HG03521 (cell line): Measurements from ENCODE around the gene MAML3.

ENCODE experiments used
- ATAC-seq: cut with Tn5 transposase; IDR thresholded peaks from one replicate; pipeline ENCODE4 v1.9.1; 2021; ENCODE audit warnings: mild to moderate bottlenecking, moderate library complexity; ENCODE audit not compliant: unreplicated experiment

Gene MAML3

DNA sequence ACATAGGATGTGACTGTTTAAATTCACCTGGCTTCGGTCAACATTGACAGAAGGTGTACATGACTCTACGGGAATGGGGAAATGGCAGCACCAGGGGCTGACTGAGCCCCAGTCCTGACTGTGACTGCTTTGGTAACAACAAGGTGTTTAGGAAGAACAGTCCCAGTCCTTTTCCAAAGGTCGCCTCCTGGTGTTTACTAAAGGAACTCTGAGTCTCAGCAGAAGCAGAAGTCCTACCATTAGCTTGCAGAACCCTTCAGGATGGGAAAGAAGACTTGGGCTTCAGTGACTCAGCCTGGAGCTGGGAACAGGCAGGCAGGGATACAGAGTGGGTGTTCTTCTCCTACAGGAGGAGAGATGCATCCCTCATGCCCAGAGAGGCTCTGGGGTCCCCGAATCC lies 385.1 kb downstream of the MAML3 start:
- no peak for ATAC-seq

DNA sequence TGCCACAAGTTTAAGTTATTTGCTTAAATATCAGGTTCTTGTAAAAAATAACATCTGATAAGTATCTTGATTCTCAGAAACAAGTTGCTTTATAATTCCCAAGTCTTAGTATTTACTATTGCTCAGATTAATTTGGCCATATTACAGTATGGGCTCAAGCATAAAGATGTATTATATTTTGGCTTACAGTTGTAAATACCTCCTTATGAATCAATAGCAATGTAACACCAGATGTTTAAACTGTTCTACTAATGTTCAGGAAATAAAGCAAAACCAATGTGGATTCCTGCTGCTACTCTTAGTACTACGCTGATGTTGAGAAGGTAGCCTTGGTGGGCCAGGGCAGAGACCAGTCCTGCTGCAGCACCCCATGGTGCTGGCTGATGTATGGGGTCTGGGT lies 385.6 kb downstream of the MAML3 start:
- no peak for ATAC-seq

DNA sequence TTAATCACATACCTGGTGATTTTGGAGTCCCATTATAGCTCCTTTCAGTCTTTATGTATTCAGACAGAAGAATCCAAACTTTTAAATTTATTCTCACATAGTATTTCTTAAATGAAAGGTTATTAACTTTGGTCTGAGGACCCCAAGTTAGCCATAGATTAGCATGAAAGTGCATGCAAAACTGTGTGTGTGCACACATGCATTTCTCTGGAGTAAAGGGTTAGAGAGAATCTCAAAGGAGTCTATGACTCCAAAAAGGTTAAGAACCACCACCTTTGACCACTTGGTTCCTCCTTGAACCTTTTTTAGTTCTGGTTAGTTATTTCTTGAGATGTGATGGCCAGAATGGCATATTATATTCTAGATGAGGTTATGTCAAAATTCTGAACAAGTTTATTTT lies 386.4 kb downstream of the MAML3 start:
- ATAC-seq, result no peak

DNA sequence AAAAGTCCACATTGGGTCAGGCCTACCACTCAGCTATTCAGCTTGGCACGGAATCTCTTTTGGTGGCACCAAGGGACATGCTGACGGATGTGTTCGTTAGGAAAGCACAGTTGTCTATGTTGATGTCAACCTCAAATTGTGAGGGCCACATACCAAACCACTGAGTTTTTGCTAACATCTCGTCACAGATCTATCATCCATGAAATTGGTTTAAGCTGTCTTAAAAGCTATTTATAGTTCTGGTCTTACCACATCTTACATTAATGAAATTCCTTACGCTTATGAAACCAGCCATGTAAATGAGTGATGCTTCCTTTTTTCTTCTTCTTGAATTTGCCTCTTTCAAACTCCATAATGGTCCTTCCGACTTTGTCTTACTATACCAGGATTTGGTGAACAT lies 386.8 kb downstream of the MAML3 start:
- no peak for ATAC-seq

DNA sequence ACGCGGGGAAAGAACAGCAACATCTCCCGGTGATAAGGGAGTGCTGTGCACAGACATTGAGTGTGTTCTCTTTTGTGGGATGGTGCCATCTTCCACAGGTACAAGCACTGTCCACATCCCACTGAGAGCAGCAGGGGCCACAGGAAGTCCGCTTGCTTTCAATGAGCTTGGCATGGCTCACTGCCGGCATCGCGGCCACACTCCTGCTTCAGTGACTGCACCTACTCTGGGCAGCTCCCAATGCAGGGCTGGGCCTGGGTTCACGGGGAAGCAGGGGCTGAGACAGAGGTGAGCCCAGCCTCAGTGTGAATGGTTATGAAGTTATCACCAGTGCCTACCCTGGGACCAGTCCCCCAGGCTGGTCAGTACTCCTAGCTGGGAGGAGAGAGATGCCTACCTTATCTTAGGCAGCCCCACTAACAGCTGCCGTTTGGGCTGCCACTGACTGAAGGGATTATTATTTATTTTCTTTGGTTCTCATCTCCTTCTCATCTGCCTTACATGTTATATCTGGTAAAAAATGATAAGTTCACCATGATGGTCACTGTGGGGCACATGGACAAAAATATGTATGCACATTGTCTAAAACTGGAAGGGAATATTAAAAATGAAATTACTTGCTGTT lies 389.2 kb downstream of the MAML3 start:
- no peak for ATAC-seq

DNA sequence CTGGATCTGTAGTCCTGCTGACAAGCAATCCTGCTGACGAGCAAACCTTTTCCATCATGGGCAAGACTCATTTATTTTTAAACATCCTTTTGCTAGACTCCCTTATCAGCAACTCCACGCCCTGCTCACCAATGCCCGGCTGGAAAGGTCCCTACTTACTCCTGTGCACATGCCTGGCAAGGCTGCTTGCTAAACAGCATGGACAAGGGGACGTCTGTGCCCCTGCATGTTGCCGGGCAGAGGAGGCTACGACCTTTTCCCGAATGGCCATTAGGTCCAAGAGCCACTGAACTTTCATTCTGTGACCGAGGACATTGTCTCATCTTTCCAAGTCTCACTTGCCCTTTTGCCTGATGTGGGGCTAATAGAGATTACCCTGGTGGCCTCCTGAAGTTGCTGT lies 389.8 kb downstream of the MAML3 start:
- no peak for ATAC-seq

DNA sequence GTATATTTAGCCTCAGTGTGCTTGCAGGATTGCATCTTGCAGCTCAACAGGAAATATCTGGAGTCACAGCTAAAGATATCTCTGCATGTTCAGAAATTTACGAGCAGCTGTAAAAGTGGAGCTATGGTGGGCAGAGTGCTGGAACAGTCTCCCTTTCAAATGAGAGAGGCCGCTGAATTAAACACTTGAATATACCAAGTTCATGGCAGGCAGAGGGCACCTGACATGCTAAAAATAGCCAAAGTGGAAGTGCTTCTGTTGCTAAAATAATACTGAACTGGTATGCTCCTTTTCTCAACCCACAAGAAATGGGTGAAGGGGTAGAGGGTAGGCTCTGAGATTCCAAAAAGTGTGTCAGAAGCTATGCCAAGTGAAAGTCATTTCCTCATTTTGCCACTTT lies 390.3 kb downstream of the MAML3 start:
- ATAC-seq, result no peak

DNA sequence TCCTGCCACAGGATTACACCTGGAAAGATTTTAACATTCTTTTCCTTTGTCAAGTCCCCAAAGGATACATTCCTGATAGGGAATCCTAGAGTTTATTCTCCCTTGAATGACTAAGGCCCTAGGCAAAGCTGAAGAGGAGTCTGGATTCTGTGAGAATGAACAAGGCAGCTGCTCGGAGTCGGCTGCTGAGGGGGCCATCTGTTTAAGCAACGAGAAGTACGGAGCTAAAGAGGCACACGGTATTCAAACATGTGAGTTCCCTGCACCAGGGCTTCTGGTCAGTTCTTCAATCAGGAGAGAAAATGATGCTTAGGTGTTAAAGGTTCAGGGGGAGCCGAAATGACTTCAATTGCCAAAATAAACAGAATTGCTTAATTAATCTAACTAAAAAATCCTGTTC lies 390.8 kb downstream of the MAML3 start:
- ATAC-seq, result no peak

DNA sequence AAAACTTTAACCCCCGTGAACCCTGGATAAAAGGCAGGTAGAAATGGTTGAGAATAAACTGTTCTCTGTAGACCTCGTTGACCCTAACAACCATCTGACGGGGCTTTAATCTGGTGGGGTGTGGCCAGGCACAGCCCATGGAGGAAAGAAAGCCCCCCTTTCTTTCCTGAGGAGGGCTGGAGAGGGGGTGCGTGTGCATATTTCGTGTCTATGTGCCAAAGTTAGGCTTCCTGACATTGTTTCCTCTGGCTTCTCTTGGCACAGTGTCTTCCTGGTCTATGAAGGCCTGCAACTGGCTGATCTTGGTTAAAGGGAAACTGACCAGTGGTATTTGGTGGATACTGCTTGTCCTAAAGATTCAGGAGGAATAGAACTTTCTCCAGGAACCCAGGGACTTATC lies 391.3 kb downstream of the MAML3 start:
- no peak for ATAC-seq

DNA sequence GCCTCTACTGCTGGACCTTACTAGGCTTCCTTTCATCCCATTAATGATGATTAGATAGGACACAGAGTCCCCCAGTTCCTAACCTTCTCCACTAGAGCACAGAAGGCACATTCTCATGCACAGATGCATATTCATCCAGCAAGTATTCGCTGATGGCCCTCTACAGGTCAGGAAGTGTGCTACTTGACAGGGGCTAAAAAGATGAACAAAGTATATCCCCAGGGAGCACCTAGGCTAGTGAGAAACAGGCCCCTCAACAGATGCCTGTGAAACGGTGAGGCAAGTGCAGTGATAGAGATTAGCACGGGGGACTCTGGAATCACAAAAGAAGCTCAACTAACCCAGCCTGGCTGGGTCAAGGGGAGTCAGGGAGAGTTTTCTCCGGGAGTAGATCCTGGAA lies 392.5 kb downstream of the MAML3 start:
- ATAC-seq, result no peak

DNA sequence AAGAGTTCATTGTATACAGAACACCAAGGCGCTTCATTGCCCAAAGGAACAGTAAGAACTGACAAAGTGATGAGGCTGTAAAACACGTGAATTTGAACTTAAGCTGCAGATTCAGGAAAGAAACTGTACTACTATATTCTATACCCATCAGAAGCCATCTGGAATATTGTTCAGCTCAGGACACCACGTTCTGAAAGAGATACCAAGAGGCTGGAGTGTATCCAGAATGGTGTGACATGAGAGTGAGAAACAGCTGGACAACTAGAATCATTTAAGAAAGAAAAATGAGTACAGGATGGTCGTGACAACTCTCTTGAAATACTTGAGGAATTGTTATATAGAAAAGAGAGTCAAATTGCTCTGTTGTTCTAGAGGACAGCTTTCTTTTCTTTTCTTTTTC lies 393.4 kb downstream of the MAML3 start:
- no peak for ATAC-seq

DNA sequence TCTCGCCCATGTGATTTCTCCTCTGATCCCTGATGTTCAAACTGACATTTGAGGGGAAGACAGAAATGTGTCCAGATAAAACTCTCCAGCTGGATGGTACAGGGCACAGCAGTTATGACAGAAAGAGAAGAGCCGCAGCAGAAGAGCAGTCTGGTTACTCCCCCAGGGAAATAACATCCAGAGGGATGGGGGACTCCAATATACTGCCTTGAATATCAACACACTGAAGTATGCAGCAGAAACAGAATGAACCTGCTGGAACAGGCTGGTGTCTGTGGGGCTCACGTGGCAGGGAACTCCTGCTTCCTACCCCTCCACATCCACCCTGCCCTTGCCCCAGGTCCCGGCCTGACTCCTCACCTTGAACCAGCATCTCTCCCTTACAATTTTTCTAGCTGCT lies 394.9 kb downstream of the MAML3 start:
- ATAC-seq, result no peak

DNA sequence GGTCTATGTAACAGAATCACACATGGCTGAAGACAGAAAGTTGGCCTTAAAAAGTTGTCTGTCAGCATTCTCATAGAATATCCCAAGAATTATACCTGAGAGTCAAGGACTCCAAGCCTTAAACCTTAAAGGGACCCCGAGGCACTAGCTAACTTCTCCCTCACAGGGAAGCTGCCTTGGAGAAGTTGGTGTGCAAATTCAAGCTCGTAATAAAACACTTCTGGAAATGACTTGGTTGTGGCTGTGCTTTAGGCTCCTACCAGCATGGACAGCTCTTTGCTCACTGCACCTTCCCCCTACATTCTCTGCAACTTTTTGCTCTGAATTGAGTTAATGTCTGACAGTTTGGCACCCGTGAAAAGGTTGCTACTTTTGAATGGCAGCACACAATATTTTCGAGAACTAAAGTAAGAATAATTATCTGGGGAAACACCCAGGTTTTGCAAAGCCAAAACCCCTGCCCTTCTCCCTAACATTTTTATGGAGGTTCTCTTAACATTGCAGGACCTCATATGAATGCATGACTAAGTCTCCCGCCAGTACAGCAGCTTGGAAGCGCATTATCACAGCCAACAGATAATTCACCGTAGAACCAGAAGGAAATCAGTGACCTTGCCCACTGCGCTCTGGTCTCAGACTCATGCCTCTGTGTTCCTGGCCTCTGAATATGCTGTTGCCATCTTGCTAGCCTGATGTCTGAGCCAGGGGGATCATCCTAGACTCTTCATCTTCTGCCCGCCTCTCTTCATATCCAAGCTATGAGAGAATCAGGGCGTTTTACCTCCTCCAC lies 397.4 kb downstream of the MAML3 start:
- no peak for ATAC-seq

DNA sequence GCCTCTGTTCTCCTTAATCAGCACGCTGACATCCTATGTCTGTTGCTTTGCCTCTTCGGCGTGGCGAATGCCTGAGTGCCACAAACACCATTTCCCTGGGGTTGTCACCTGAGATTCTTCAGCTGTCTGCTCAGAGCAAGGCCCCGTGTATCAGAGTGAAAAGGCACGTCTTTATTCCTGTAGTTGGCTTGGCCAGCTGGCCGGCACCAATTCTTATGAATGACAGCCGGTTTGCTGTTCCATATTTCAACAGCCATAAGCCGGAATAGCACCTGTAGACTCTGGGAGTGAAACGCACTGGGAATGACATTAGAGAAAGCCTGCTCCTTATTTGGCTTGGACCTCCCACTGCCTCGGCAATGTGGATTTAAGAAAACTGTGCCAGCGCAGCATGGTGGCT lies 399.0 kb downstream of the MAML3 start:
- ATAC-seq, result no peak

DNA sequence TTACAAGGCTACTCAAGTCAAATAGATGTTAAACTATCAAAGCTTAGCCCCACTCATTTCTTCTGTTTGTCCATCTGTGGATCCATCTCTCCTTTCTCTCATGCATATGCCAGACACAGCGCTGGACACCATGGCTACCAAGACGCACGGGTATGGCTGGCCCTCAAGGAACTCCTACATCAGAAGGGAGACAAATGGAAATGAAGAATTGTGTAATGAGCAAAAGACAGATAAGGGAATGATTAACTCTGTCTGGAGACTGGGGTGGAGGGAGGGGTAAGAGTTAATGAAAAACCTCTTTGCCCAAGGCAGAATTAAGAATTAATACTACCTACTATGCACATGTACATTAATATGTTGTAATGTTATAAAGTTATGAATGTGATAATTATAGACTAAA lies 400.3 kb downstream of the MAML3 start:
- ATAC-seq, result no peak

DNA sequence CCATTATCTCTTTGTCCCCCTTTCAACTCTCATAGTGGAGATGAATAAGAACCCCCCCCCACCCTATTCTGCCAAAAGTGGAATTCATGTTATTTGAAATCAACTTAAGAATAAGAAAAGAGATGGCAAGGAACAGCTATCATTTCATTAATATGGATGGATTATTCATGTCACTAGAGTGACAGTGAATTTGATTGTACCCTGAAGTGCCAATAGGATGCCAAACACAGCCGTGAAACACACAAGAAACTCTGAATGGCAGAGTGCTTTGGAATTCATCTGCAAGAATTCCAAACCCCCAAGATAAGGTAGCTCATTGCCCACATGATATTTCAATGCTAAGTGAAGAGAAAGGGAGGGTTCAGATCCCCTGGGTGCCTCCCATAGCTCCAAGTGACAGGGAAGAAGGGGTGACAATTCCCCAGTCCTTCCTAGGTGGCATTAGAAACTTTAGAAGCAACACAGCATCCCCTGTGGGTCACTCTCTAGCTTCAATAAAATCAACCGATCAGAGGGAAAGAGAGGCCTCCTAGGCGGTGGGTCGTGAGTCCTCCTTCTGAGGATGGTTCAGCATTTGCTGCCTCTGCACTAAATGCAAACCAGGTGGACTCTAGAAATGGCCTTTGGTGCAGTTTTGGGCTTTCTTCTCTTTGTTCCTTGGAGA lies 404.0 kb downstream of the MAML3 start:
- ATAC-seq, result no peak

DNA sequence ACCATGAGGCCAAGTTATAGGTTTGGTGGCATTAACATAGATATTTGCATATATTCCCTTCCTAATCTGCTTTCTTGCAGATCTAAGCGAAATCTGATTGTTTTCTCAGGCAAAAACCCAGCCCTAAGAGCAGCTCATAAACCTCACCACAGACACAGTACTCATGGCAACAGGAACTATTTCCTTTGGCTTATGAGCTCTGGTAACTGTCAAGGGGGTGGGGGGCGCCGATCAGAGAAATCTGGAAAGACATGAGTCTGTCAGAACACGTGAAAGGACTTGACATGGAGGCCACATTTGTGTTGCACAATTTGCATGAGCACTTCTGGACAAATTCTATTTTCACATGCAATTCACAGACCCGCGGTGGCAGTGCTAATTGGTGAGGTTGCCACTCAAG lies 404.6 kb downstream of the MAML3 start:
- no peak for ATAC-seq

DNA sequence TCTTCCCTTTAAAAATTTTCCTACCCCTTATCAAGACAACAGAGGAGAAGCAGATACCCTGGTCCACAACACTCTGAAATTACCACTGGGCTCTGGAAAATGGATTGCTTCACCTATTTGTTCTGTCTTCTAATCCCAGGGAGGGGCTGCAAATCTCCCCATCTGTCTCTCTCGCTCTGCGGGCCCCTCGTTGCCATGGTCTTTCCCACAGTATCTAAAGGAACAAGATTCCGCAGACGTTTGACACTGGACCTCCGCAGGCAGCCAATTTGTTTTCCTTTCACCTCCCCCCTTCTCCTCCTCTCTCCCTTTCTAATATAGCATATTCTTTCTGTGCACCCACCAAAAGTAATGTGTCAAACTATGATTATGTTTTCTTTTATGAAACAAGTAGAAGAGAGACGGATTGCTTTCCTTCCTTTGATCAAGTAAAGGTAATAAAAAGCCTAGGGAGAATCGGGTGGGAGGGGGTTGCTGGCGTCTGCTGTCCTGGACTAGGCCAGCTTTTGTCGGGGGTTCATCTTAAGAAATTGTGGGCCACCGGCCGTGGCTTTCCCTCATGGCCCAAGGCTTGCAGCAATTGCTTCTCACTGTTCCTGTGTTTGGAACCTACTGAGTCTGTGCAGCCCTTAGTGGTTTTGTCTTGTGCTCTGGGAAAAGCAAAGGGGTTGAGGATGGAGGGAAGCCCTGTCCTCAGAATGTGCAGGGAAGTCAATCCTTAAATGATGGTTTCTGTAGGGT lies 407.4 kb downstream of the MAML3 start:
- no peak for ATAC-seq

DNA sequence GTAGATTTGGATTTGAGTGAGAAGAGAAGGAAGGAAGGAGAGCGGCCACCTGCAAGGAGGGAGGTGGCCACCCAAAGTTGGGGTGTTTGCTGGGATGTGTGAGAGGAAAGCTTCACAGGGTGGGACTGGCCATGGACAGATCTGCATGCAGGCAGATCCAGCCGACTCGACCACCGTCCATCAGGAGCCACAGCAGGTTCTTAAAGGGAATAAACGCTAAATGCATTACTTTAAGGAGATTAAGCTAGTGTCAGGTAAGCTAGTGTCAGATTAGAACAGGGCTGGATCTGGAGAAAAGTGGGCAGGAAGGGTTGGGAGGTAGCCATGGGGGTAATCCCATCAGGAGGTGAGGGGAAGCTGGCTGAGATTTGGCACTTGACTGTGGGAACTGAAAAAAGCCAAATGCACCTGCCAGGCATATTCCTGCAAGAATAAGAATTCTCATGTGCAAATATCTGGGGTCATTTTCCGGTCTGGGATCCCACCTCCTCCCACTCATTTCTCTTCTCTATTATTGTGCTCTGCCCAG lies 408.8 kb downstream of the MAML3 start:
- no peak for ATAC-seq

DNA sequence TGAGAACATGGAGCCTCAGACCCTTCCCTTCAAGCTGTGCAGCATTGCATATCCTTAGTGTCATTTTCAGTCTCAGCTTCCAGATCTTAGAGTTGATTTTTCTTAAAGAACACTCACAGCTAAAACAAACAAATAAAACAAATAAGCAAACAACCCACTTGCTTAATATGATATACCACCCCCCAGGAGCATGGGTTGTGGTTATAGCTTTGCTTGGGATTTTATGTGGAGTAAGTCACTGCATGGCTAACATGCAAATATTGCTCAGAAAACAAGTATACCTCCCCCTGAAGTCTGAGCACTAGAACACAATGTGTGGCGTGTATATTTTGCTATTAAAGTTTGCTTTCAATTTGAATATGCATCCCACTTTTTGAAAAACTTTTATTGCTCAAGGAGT lies 409.8 kb downstream of the MAML3 start:
- no peak for ATAC-seq

DNA sequence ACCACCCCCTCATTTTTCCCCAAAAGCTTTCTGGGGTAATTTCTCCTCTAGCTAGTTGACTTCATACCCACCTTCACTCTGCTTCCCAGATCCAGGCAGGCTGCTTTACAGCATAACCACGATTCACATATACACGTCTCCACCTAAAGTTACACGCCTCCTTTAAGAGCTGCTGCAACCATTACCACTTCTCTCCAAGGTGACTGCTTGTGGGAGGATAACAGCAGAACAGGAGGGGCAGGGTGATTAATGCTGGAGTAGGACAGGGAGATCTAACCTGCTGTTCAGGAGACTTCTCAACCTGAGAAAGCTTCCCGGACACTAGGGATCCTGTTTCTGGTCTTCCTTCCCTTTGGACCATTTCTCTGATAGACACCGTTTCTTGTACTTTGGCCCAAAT lies 411.0 kb downstream of the MAML3 start:
- ATAC-seq, result no peak
